Prostate gland (tissue), 2 donors: Measurements from ENCODE around the gene AKT3. TPM values are rescaled to one million over a fixed set of nuclear protein-coding genes. Genes with fewer than 3 reads are reported as not detected.

Experiments
- DNase-seq: peaks from one replicate; pipeline ENCODE4 v3.0.0-alpha.2; 2019; ENCODE audit warnings: low spot score
- H3K27ac ChIP-seq, 2 donors: fragments of 200-600 bp; sonication (generic); 2 replicates each; pipeline ENCODE4 v1.5.1; 2017 to 2019
- H3K27me3 ChIP-seq: fragments of 200-600 bp; sonication (generic); replicated peaks from 2 replicates; pipeline ENCODE4 v1.5.1; 2019; ENCODE audit not compliant: insufficient read depth
- H3K36me3 ChIP-seq, 2 donors: fragments of 200-600 bp; sonication (generic); 1 replicate in 1 of 2; 2 replicates in 1 of 2; pipeline versions ENCODE4 v1.5.1 to v1.8.1; 2017 to 2019
- H3K4me1 ChIP-seq: fragments of 200-600 bp; sonication (generic); replicated peaks from 2 replicates; pipeline ENCODE4 v1.5.1; 2019
- H3K4me3 ChIP-seq, 2 donors: fragments of 200-600 bp; sonication (generic); 2 replicates each; pipeline ENCODE4 v1.5.1; 2017 to 2019
- H3K9me3 ChIP-seq: fragments of 200-600 bp; sonication (generic); 2 replicates; pipeline ENCODE4 v1.5.1; 2017
- POLR2A ChIP-seq: fragments of 450-650 bp; IDR thresholded peaks from one replicate; pipeline ENCODE4 v1.6.1; 2016; ENCODE audit warnings: antibody characterized with exemption, mild to moderate bottlenecking
- POLR2AphosphoS5 ChIP-seq: sonication (generic); formaldehyde crosslinking; IDR thresholded peaks from one replicate; pipeline ENCODE4 v1.6.1; 2017; ENCODE audit warnings: antibody characterized with exemption
- WGBS: methylation state at CpG from one replicate; pipeline ENCODE4 v1.1.5; 2018; 5-methylcytosine and 5-hydroxymethylcytosine counted together
- intact Hi-C: fragments of 100-400 bp; cut with DNase I; formaldehyde crosslinking; loops from one replicate; pipeline ENCODE4 v1.14.2; 2022
- total RNA-seq, 2 donors: library from RNA; depleted of rRNA; stranded (reverse); fragments of >200 nt; gene quantifications; one replicate each; pipeline ENCODE4 v1.1.0, GENCODE V29; 2016
- TF ChIP-seq, protein P1 (sequence below), 4 experiments: fragments of 200-600 bp in 2 of 4; fragments of 450-650 bp in 2 of 4; sonication (generic) in 2 of 4; IDR thresholded peaks; 1 replicate in 3 of 4; 2 replicates in 1 of 4; pipeline ENCODE4 v1.5.1; 2016 to 2019; ENCODE audit warnings: antibody characterized with exemption in 4 of 4, mild to moderate bottlenecking in 2 of 4, moderate library complexity in 2 of 4

AKT3 gene
- total RNA-seq, 2 donors from 2014 or later, result 40.7 to 62.7 TPM

DNA sequence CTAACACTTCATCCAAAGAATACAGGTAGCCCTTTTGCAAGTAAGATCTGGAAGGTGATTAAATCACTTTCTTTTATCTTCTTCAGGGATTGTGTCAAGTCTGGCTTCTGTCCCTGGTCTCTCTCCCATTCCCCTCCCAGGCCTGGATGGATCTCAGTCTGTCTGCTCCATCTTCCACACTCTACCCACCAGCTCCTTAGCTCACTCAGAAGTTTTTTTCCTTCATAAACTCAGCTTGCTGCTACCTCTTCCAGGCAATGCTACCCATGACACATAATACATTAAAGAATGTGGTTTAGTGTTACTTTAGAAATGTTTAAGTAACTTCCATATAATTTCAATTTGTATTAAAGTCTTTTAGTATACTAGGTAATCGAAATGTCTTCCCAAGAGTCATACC is 133.1 kb downstream of the AKT3 start:
- no peaks in the 10 kb centered on the region for H3K4me1 ChIP-seq
- 100% methylated on average over 1 of the region's 1 CpG for WGBS

DNA sequence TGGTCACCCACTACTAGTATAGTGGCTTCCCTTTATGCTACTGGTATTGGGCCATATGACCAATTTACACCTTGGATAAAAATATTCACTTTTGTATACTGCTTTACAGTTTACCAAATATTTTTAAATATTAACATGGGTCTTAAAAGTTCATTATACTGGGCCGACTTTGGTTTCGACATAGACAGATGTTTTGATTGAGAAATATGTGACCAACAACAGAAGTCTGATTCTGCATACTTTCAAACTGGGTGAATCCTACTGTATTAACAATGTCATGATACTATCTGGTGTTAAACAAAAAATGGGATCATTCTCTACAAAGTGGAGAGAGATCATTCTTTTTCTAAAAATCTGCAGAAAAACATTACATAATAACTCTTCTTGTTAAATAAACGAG is 134.8 kb downstream of the AKT3 start:
- Histone ChIP-seq H3K9me3 (no peaks in the 10 kb centered on the region), H3K36me3 (no peaks in the 10 kb centered on the region), H3K27me3 (no peaks in the 10 kb centered on the region), H3K4me1 (no peaks in the 10 kb centered on the region), H3K4me3 (no peak overlapping the region), H3K27ac (no peak overlapping the region)
- TF ChIP-seq POLR2A (no peak), POLR2AphosphoS5 (no peak)
- TF ChIP-seq, protein P1, sequence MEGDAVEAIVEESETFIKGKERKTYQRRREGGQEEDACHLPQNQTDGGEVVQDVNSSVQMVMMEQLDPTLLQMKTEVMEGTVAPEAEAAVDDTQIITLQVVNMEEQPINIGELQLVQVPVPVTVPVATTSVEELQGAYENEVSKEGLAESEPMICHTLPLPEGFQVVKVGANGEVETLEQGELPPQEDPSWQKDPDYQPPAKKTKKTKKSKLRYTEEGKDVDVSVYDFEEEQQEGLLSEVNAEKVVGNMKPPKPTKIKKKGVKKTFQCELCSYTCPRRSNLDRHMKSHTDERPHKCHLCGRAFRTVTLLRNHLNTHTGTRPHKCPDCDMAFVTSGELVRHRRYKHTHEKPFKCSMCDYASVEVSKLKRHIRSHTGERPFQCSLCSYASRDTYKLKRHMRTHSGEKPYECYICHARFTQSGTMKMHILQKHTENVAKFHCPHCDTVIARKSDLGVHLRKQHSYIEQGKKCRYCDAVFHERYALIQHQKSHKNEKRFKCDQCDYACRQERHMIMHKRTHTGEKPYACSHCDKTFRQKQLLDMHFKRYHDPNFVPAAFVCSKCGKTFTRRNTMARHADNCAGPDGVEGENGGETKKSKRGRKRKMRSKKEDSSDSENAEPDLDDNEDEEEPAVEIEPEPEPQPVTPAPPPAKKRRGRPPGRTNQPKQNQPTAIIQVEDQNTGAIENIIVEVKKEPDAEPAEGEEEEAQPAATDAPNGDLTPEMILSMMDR (IDR thresholded peaks at IDR 0.05), result no peak
- intact Hi-C loops, result no loop called here
- WGBS, result 87% methylated on average over 3 of the region's 3 CpGs
- DNase-seq, result no peak

More for the DNA sequence above, 133.1 kb downstream of the AKT3 start:
- H3K9me3 ChIP-seq, result no peaks in the 10 kb centered on the region
- TF ChIP-seq POLR2AphosphoS5 (no peak), POLR2A (no peak)
- TF ChIP-seq, protein P1 (IDR thresholded peaks at IDR 0.05), result no peak
- no peak overlapping the region for H3K27ac ChIP-seq
- no peak overlapping the region for H3K4me3 ChIP-seq
- H3K27me3 ChIP-seq, result no peaks in the 10 kb centered on the region
- no peaks in the 10 kb centered on the region for H3K36me3 ChIP-seq
- DNase-seq, result no peak
- intact Hi-C loops, result no loop called here

DNA sequence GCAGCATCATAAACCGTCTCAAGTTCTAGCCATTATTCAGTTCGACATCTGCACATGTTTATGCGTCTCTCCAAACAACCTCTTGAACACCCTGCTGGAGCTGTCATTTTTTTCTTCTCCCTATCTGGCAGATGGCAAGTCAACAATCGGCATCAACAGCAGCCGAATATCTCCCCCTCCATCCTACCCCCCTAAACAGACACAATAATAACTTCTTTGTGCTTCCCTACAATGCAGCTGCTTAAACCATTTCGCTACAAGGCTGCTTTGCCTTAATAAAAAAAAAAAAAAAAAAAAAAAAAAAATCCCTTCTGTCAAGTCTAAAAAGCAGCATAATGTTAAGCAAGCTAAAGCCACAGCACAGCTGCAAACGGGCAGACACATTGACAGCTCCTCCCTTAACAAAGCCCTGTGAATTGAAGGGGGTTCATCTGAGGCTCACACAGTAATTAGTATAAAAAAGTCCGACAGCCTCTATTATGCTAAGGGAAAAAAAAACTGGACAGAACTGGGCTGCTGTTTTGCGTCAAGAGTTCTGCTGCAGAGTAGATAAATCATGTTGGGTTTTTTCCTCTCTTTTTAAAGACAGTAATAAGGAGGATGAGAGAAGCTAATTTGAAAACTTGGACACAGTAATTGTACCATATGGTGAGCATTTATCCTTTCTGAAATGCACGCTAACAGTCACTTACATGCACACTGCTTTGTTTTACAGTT is 136.4 kb downstream of the AKT3 start:
- DNase-seq, result no peak
- H3K27me3 ChIP-seq, result no peaks in the 10 kb centered on the region
- 26% methylated on average over 10 of the region's 10 CpGs for whole genome bisulfite sequencing
- TF ChIP-seq, protein P1 (IDR thresholded peaks at IDR 0.05), result no peak
- TF ChIP-seq POLR2AphosphoS5 (no peak), POLR2A (no peak)
- intact Hi-C loops, result no loop called here
- no peak overlapping the region for H3K4me3 ChIP-seq
- H3K4me1 ChIP-seq, result no peaks in the 10 kb centered on the region
- H3K27ac ChIP-seq, result no peak overlapping the region
- H3K36me3 ChIP-seq, result no peaks in the 10 kb centered on the region
- H3K9me3 ChIP-seq, result no peaks in the 10 kb centered on the region

DNA sequence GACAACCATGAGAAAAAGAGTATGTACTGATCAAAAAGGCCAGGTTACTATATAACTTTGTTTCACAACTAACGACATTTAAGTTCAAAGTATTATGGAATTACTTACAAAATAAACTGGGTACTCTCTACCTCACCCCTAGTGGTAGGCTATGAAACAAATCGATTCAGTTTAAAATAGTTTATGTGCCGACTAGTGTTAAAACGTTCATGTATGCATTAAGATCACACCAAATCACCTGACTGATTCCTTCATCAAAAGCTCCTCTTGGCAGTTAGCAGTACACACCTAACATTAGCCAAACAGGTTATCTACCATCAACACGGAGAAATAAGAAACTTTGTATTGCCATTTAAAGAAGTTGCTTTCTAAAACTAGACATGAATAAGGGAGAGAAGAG is 137.1 kb downstream of the AKT3 start:
- Histone ChIP-seq H3K27ac (no peak overlapping the region), H3K36me3 (no peaks in the 10 kb centered on the region), H3K4me1 (no peaks in the 10 kb centered on the region), H3K27me3 (no peaks in the 10 kb centered on the region), H3K4me3 (no peak overlapping the region), H3K9me3 (no peaks in the 10 kb centered on the region)
- DNase-seq, result no peak
- WGBS, result 37% methylated on average over 5 of the region's 5 CpGs
- intact Hi-C loops, result no loop called here
- TF ChIP-seq POLR2A (no peak), POLR2AphosphoS5 (no peak)
- TF ChIP-seq, protein P1 (IDR thresholded peaks at IDR 0.05), result no peak

DNA sequence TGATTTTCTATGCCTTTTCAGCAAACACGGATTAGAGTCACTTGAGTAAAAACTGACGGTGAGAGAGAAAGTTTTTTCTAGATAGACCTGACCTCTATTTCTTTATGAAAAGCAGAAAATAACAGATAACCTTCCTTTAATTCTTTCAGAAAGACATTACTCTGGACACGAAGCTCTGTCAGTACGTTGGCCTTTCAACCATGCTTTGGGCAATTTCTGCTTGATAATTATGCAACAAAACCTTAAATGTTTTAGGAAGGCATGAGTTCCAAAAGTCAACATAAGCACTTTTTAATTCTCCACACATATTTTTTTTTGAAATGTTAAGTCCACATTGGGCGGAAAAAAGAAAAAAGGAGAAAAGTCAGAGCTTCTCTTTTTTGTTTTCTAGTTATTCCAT is 137.8 kb downstream of the AKT3 start:
- Histone ChIP-seq H3K4me3 (no peak overlapping the region), H3K9me3 (no peaks in the 10 kb centered on the region), H3K4me1 (no peaks in the 10 kb centered on the region), H3K27ac (no peak overlapping the region), H3K27me3 (no peaks in the 10 kb centered on the region), H3K36me3 (no peaks in the 10 kb centered on the region)
- 91% methylated on average over 5 of the region's 5 CpGs for WGBS
- intact Hi-C loops, result no loop called here
- DNase-seq, result no peak
- TF ChIP-seq POLR2AphosphoS5, result no peak
- TF ChIP-seq POLR2A, result no peak
- TF ChIP-seq, protein P1 (IDR thresholded peaks at IDR 0.05), result no peak
